ENCODE results near the gene GPD2.

DNA sequence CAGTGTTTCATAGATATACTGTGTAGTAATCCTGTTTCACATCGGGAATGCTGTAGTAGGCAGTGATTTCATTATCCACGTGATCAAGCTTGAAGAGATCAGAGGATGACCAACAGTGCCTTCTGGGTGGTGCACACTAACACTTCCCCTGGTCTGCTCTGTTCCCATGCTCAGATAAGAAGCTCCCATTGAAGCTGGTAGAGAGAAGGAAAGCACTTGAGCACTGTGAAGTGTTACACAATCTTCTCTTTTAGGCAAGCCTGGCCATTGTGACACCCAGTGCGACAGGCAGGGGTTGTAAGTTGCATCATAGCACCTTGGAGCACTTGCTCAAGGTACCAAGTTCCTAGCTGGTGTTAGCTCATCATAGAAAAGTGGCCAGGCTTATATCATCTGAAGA is 30.6 kb upstream of the GPD2 start:
- TF ChIP-seq GATA2 (IDR thresholded peaks at IDR 0.05; ENCODE audit: low read depth, low read length) = no peak
- no peak for TF ChIP-seq GATA3 (IDR thresholded peaks at IDR 0.05; ENCODE audit: low read depth, low read length)

Data from SH-SY5Y (cell line).